Stimulated activated CD8-positive, alpha-beta memory T cell treated with anti-CD3 and anti-CD28 coated beads, Interleukin-7, amount 100 ng/mL, for 24 hours (primary cell): Measurements from ENCODE around the gene THRSP.
"Not testable (repeated sequence)": the region's sequence is repeated elsewhere in the genome, so short reads cannot be mapped to it uniquely, and the experiment has no call there.

Source experiments
- DNase-seq: peaks from one replicate; pipeline ENCODE4 v3.0.0-alpha.2; 2020; ENCODE audit warnings: low read depth

THRSP gene

GRCh38 chr11:78066471-78066870 lies 2.8 kb downstream of the THRSP start:
- no peak for DNase-seq

DNA sequence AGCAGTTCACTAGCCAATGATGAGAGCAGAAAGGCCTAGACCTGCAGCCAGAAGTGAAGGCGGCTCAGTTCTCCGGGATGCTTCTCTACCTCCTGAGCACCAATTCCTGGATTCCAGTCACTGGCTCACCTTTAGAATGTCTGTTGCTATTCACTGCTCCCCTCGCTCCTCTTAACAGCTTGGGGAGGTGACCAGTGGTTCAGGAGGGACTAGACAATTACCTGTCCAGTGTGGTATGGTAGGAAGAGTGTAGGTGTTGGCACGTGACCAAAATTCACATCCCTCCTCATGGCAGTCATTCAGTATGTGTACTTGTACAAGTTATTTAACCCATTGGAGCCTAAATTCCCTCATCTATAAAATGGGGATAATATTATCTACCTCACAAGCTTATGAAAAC lies 4.0 kb downstream of the THRSP start:
- DNase-seq = no peak

DNA sequence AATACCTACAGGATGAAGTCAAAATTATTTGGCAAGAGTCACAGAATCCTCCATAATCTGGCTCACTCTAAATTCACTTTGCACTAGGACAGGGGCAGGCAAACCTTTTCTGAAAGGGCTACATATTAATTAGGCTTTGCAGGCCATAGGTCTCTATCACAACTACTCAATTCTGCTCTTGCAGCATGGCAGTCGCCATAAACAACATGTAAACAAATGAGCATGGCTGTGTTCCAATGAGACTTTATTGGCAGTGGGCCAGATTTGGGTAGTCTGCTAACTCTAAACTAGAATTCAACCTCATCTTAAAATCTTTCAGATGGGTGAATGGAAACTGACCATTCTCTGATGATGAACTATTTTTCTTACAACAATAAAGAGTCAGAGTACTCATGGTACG lies 5.8 kb downstream of the THRSP start:
- no peak for DNase-seq

DNA sequence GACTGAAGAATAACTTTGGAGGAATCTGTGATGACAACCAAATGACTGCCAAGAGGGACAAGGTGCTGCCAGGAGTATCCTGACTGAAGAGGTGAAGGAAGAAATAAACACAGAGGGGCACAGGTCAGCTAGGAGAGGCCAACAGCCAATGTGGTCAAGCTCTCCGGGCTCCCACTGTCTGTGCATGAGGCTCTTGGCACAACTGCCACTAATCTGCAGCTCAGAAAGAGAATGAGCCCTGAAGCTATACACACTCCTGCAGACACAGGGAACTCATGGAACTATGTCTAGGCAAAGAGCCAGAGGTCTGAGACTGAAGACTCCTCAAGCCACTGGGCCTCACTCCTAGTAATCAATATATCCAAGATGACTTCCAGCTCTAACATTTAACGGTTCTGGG lies 7.0 kb downstream of the THRSP start:
- no peak for DNase-seq

- DNase-seq = no peak
These were observed 8.1 kb downstream of the THRSP start for GRCh38 chr11:78071717-78072116.

DNA sequence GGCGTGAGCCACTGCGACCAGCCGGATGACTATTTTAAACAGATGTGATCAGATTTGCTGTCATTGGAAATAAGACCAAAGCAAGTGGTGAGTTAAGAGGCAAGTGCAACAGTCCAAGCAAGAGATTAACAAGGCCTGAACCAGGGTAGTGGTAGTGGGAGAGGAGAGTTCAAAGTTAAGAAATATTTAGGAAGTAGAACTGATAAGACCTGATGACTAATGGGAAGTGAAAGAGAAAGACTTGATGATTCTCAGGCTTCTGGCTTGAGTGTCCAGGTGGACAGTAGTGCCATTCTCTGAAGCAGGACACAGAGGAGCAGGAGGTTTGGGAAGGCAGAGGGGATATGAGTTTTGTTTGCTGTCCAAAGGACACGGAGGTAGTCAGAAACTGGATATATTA lies 8.8 kb downstream of the THRSP start:
- no peak for DNase-seq

DNA sequence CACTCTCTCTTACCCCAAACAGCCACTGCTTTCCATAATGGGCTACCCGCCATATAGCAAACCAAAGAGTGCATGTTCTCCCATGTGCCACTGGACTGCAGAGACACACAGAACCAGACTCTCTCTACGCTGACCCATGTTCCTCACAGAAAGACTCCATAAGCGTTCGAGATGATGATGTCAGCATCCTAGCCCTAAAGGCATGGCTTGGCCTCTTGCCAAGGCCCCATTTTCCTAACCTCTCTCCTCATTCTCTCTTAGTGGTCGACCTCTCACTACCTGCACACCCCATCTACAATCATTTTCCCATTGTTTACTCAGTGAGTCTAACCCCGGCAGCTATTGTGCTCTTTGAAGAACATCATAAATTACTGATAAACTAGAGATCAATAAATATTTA lies 11.1 kb downstream of the THRSP start:
- no peak for DNase-seq

- no peak for DNase-seq
These were observed 13.2 kb downstream of the THRSP start for GRCh38 chr11:78076733-78077403.

DNA sequence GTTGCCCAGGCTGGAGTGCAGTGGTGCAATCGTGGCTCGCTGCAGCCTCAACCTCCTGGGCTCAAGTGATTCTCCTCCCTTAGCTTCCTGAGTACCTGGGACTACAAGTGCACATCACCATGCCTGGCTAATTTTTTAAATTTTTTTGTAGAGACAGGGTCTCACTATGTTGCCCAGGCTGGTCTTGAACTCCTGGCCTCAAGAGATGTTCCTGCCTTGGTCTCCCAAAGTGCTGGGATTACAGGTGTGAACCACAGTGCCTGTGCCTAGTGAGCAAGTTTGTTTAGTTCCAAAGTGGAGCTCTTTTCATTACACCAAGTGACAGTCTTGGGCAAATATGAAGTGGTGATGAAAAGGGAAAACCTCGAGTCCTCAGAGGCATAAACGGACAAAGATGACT lies 13.9 kb downstream of the THRSP start:
- not testable (repeated sequence) for DNase-seq

- DNase-seq = no peak
These were observed 14.8 kb downstream of the THRSP start for GRCh38 chr11:78078218-78079167.

DNA sequence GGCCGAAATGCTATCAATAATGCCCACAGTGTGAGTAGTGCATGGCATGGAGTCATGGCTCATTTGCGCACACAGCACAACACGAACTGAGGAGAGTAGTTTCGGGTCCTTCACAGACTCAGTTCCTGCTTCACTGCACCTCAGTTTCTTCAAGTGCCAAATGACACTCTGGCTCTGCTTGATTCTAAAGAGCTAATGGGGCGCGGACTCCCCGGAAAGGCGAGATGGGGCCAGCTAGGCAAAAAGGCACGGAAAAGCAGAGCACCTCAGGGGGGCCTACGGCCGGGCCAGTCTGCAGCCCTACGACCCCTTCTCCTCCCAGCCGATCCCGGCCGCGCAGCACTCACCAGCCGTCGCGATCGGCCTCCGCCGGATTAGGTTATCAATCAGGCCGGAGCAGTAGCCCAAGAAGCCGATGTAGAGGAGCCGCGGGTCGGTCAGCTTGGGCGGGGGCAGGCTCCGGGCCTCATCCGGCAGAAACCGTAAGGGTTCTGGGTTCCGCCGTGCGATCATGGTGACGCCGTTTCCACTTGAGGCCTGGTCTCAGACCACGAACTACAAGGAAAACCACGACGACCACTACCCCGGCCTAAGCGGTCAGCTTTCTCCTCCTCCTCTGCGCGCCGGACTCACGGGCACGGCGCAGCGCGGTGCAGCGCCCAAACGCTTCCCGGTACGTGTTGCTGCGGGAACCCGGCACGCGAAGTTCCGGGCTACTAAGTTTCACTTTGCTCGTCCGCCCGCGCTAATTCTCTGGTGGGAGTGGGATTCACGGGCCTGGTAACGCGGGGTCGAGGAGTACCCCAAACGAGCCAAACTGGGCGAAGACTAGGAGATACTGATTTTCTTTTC lies 15.8 kb downstream of the THRSP start, which contains the start of gene NDUFC2:
Gene NDUFC2, minus strand, starts transcription at position 631 of the 852 bp plus-strand sequence. Its CDS starts 118 bp downstream, at position 513.
- DNase-seq = peak; percentile 45

DNA sequence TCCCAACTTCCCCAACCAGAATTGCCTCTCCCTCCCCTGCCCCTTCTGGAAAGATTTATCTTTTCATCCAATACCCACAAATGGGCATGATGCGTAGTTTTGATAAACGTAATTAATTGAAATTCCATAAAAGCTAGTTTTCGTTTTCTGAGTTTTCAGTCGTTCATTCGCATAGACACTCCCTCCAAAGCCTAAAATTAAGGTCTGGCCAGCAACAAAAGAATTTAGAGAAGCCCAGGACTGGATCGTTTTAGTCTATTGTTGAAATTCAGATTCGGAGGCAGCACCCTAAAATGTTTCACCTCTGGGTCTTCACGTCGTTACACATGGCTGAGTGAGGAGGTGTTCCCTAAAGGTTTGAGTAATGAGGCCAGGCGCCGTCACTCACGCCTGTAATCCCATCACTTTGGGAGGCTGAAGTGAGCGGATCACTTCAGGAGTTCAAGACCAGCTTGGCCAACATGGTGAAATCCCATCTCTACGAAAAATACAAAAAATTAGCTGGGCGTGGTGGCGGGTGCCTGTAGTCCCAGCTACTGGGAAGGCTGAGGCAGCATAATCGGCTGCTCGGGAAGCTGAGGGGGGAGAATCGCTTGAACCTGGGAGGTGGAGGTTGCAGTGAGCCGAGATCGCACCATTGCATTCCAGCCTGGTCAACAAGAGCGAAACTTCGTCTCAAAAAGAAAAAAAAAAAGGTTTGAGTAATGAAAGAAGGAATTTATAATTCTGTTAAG lies 16.6 kb downstream of the THRSP start:
- DNase-seq = no peak

GRCh38 chr11:78080818-78081495 lies 17.3 kb downstream of the THRSP start:
- no peak for DNase-seq

- DNase-seq = no peak
These were observed 17.9 kb downstream of the THRSP start for GRCh38 chr11:78081583-78081982.

GRCh38 chr11:78082146-78082545 lies 18.5 kb downstream of the THRSP start:
- no peak for DNase-seq

DNA sequence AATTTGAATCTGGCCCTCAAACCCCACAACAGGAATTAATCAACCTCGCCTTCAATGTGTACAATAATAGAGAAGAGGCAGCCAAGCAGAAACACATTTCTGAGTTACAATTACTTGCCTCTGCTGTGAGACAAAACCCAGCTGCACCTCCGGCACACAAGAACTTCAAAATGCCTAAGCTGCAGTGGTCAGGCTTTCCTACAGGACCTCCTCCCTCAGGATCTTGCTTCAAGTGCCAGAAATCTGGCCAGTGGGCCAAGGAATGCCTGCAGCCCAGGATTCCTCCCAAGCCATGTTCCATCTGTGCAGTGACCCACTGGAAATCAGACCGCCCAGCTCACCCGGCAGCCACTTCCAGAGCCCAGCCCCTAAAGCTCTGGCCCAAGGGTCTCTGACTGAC lies 19.4 kb downstream of the THRSP start:
- no peak for DNase-seq

DNA sequence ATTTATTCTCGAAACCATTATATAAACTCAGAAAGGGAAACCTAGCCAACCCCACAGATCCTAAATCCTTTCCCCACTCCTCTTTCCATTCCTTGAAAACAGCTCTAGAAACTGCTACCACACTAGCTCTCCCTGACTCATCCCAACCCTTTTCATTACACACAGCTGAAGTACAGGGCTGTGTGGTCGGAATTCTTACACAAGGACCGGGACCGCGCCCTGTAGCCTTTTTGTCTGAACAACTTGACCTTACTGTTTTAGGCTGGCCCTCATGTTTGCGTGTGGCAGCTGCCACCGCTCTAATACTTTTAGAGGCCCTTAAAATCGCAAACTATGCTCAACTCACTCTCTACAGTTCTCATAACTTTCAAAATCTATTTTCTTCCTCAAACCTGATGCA lies 20.8 kb downstream of the THRSP start:
- DNase-seq = not testable (repeated sequence)

DNA sequence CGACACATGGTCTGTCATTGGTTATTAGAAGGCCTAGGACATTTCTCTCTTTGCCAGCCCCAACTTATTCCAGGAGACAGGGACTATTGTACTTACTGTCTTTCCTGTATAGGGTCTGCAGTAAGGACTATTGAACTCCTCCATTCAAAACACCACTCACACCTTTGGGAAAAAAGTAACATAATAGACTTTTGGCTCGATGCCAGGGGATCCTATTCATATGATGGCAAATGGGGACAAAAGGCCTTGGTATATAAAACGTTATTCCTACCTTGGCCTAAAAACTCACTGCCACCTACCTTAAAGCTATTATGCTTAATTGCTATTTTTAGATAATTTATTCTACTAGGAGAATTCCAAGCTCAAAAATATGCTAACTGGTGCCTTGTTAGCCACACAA lies 22.3 kb downstream of the THRSP start:
- no peak for DNase-seq

DNA sequence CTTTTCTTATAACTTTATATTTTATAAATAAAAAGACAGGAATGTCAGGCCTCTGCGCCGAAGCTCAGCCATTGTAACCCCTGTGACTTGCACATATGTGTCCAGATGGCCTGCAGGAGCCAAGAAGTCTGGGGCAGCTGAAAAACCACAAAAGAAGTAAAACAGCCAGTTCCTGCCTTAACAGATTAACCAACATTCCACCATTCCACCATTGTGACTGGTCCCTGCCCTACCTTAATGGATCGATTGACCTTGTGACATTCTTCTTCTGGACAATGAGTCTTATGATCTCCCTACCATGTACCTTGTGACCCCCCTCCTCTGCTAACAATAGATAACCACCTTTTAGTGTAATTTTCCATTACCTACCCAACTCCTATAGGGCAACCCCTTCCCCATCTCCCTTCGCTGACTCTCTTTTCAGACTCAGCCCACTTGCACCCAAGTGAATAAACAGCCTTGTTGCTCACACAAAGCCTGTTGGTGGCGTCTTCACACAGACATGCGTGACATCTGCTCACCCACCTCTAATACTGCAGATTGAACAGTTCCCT lies 22.9 kb downstream of the THRSP start:
- DNase-seq = not testable (repeated sequence)

DNA sequence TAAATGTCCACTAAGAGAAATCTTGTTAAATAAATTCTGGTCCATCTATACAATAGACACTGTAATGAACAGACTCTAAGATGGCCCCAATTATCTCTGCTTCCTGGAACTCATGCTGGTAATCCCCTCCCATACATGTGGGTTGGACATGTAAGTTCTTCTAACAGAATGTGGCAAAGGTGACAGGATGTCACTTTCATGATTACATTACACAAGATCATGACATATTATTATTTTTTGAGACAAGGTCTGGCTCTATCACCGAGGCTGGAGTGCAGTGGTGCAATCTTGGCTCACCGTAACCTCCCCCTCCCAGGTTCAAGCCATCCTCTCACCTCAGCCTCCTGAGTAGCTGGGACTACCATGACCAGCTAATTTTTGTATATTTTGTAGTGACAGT lies 30.6 kb downstream of the THRSP start:
- DNase-seq = no peak
